Uterus (tissue), 2 donors: ENCODE measurements around the gene PLSCR2.

Source experiments
- CTCF ChIP-seq, 4 experiments: fragments of 200-600 bp in 2 of 4; fragments of 450-650 bp in 2 of 4; sonication (generic) in 2 of 4; IDR thresholded peaks; one replicate each; pipeline ENCODE4 v1.5.1; 2016 to 2019; ENCODE audit warnings: antibody characterized with exemption in 4 of 4, mild to moderate bottlenecking in 2 of 4, moderate library complexity in 1 of 4
- POLR2A ChIP-seq, 2 donors: fragments of 450-650 bp; IDR thresholded peaks; one replicate each; pipeline ENCODE4 v1.6.1; 2016; ENCODE audit warnings: antibody characterized with exemption in 2 of 2, mild to moderate bottlenecking in 1 of 2, moderate library complexity in 1 of 2

GRCh38 chr3:146386936-146387335 lies 82.4 kb downstream of the PLSCR2 start:
- TF ChIP-seq POLR2A (IDR thresholded peaks at IDR 0.05) (no peak), CTCF (IDR thresholded peaks at IDR 0.05) (no peak)
